Activated T-helper 9 cell treated with anti-CD3 and anti-CD28 coated beads, Interleukin-2, amount 50 U/mL, for 16 hours (primary cell): ENCODE measurements around the gene CIB4.

Experiments used
- DNase-seq: peaks from one replicate; pipeline ENCODE4 v3.0.0-alpha.2; 2020; ENCODE audit warnings: low read depth

The CIB4 gene

GRCh38 chr2:26621469-26622199, 19.5 kb downstream of the CIB4 start:
- no peak for DNase-seq

- no peak for DNase-seq
These were observed 21.0 kb downstream of the CIB4 start for GRCh38 chr2:26620031-26620605.

GRCh38 chr2:26619521-26619951, 21.6 kb downstream of the CIB4 start:
- no peak for DNase-seq

- no peak for DNase-seq
These were observed 22.1 kb downstream of the CIB4 start for GRCh38 chr2:26619096-26619495.

DNA sequence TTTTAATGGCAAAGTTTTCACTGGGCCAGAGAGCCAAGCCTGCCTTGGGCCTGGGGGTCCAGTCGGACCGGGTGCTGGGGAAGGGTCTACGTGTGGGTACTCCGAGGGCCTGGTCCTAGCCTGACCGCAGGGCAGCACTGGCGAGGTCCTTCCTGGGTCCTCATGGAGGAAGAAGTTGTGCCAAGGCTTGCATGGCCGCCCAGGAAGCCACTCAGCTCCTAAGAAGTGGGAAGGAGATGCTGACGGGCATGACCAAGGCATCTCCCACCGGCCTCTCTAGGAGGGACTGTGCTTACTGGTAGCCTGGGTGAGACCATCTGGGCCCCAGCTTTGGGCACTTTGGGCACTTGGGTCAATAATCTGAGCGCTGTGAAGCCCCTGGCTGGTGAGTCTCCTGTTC, 22.6 kb downstream of the CIB4 start:
- DNase-seq = no peak

DNA sequence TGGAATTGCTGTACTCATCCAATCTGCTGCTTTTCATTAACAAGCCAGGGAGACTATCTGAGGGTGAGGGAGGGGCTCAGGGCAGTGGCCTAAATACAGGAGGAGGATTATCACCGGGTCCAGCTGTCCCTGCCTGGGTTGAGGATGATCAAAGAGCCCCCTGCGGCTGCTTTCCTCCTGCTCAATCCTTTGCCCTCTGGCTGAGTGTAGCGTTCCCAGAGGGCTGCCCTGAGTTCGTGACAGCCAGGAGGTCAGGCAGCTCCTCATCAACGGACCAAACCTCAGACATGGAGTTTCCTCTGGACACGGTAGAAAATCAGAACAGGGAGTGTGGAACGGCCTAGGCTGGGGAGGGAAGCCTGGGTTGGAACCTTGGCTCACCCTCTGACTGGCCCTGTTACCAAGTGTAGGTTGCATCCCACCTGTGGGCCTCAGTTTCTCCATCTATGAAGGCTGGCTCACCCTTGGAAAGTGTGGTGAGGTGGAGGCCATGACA, 23.5 kb downstream of the CIB4 start:
- DNase-seq = no peak

DNA sequence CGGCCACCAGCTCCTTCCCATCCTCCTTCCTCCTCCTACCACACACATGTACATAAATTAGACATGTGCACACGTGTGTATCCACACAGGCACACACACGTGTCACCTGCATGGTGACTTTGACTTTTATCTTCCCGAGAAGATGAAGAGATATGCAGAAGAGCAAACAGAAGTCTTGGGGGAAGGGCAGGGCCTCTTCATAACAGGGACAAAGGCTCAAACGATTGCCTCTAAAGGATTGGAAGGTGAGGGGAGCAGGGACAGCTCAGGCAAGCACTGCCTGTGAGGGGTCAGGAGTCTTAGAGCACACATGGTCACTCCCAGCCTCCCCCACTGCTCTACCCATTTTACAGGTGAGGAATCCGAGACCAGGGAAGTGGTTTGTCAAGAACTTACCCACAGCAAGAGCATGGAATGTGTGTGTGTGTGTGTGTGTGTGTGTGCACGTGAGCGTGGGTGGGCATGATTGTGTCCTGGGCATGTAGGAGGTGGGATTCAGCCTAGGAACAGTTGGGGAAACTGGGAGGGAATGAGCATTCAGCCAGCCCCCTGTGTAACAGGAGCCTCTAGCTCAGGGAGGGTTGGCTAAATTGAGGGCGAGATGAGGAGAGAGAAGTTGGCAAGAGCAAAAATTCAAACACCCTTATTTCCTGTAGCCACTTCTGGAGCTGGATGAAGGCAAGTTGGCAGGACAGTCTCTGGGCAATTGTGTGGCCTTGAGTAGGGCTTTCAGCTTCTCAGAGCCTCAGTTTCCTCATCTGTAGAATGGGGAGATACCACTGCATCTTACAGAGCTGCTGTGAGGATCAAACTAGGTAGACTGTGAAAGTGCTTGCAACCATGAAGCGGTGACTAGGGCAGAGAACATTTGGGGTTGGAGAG, 24.2 kb downstream of the CIB4 start:
- DNase-seq = no peak

- no peak for DNase-seq
These were observed 25.1 kb downstream of the CIB4 start for GRCh38 chr2:26615860-26616705.

GRCh38 chr2:26615336-26615859, 25.8 kb downstream of the CIB4 start:
- no peak for DNase-seq

GRCh38 chr2:26614216-26615138, 26.7 kb downstream of the CIB4 start:
- no peak for DNase-seq

GRCh38 chr2:26613241-26614215, 27.6 kb downstream of the CIB4 start:
- DNase-seq = no peak

- DNase-seq = no peak
These were observed 28.5 kb downstream of the CIB4 start for GRCh38 chr2:26612522-26613240.

DNA sequence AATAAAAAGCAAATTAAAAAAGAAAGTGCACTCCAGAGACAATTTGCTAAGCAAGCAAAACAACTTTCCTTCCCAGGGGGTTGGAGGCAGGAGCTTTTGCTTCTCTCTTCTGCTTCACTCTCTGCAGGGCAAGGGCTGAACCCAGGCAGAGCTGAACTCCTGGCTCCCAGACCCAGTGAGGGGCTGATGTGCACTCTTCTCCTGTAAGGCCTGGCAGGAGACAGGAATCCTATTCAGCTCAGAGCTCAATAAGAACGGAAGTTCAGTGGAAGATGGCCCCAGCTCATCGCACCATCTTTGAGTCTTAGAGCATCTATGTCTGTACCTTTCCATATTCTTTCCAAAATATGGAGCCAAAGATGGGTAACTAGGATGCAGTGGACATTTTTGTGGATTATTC, 29.1 kb downstream of the CIB4 start:
- DNase-seq = no peak

GRCh38 chr2:26610504-26611335, 30.4 kb downstream of the CIB4 start:
- no peak for DNase-seq

DNA sequence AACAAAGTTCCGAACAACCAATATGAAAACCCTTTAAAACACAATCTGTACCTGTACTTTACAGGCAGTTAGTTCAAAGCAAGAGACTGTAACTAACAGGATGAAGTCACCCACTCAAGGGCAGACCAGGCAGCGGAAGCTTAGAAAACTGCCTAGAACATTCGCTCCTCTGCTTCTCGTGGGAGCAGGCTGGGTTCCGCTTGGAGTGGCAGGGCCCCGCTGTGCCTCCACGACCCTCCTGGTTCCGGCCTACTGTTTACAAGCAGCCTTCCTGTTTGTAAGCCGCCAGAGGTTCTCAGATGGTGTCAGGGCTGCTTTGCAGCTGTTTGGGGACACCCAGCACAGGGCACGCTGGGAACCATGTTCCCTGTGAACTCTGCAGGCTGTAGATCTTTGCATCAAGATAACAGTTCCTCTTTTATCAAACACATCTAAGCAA, 31.3 kb downstream of the CIB4 start:
- no peak for DNase-seq

- DNase-seq = no peak
These were observed 31.9 kb downstream of the CIB4 start for GRCh38 chr2:26609205-26609631.

DNA sequence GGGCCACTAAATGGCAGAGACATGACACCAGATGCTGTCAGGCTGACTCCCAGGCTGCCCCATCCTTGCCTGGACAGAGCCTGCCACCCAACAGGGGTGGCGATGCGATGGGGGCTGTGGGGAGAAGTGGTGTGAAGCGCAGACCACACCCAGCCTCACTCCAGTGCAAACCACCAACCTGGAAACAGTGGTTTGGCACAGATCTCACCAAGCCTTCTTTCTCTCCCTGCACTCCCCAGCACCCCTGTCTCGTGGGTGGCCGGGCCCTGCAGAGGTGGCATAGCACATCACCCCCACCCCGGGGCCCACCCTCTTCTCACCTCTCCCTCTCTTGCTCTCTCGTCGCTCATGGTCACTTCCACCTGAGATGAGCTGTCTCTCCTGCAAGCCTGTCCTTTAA, 32.6 kb downstream of the CIB4 start:
- no peak for DNase-seq

DNA sequence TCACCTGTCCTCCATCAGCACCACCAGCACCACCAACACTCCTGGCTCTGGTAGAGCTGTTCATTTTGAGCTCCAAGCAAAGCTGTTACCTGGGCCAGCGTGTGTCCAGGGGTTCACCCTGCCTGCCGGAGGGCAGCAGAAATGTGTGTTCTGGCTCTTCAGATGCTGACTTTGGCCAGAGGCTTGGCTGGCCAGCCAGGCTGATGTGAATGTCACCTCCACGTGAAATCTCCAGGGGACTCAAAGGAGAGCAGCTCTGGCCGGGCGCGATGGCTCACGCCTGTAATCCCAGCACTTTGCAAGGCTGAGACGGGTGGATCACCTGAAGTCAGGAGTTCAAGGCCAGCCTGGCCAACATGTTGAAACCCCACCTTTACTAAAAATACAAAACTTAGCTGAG, 33.5 kb downstream of the CIB4 start:
- no peak for DNase-seq
